HTR-8/SVneo (cell line): Measurements from ENCODE around the gene GABRB2.
"Not testable (repeated sequence)": the region's sequence is repeated elsewhere in the genome, so short reads cannot be mapped to it uniquely, and the experiment has no call there.

Source experiments
- DNase-seq: peaks from one replicate; pipeline ENCODE4 v3.0.0; 2011; ENCODE audit warnings: low spot score, mixed read lengths; ENCODE audit not compliant: insufficient read length
- FAIRE-seq: peaks from 2 replicates; lab custom pipeline; 2011; peaks lifted over from hg19 to GRCh38; lab: Jason Lieb, UNC

GABRB2 gene

GRCh38 chr5:161546470-161547301, at the start of gene GABRB2:
TSS of gene GABRB2 (minus strand) at chr5:161546725. CDS start at chr5:161546643, 82 bp downstream.
- no peak for FAIRE-seq
- DNase-seq = no peak

GRCh38 chr5:161585798-161586197, 39.3 kb upstream of the GABRB2 start:
- no peak for FAIRE-seq
- DNase-seq = no peak

- DNase-seq = no peak
- no peak for FAIRE-seq
These were observed 34.1 kb upstream of the GABRB2 start for GRCh38 chr5:161580621-161581020.

GRCh38 chr5:161572914-161573313, 26.4 kb upstream of the GABRB2 start:
- DNase-seq = no peak
- FAIRE-seq = no peak

- FAIRE-seq (no peak), DNase-seq (no peak)
These were observed 19.6 kb upstream of the GABRB2 start for GRCh38 chr5:161566081-161566480.

- no peak for FAIRE-seq
- no peak for DNase-seq
These were observed 15.9 kb upstream of the GABRB2 start for GRCh38 chr5:161562446-161562845.

- FAIRE-seq (no peak), DNase-seq (no peak)
These were observed 2.6 kb upstream of the GABRB2 start for GRCh38 chr5:161549106-161549505.

GRCh38 chr5:161548487-161549094, 2.1 kb upstream of the GABRB2 start:
- FAIRE-seq = no peak
- no peak for DNase-seq

GRCh38 chr5:161547738-161548486, 1.4 kb upstream of the GABRB2 start:
- FAIRE-seq = no peak
- DNase-seq = no peak

- FAIRE-seq = no peak
These were observed 847 bp upstream of the GABRB2 start for GRCh38 chr5:161547406-161547737.

GRCh38 chr5:161546095-161546469, 443 bp downstream of the GABRB2 start:
- DNase-seq (no peak), FAIRE-seq (no peak)

More at GRCh38 chr5:161547406-161547737, 847 bp upstream of the GABRB2 start:
- DNase-seq = no peak

- DNase-seq (no peak), FAIRE-seq (no peak)
These were observed 1.0 kb downstream of the GABRB2 start for GRCh38 chr5:161545344-161546094.

GRCh38 chr5:161544350-161544765, 2.2 kb downstream of the GABRB2 start:
- FAIRE-seq = no peak
- no peak for DNase-seq

- DNase-seq = no peak
- no peak for FAIRE-seq
These were observed 7.5 kb downstream of the GABRB2 start for GRCh38 chr5:161539016-161539415.

GRCh38 chr5:161535762-161536161, 10.8 kb downstream of the GABRB2 start:
- DNase-seq (no peak), FAIRE-seq (no peak)

GRCh38 chr5:161530700-161531099, 15.8 kb downstream of the GABRB2 start:
- FAIRE-seq (no peak), DNase-seq (no peak)

GRCh38 chr5:161513942-161514341, 32.6 kb downstream of the GABRB2 start:
- no peak for DNase-seq
- no peak for FAIRE-seq

- DNase-seq (no peak), FAIRE-seq (no peak)
These were observed 38.9 kb downstream of the GABRB2 start for GRCh38 chr5:161507591-161507990.

- DNase-seq, FAIRE-seq: not testable (repeated sequence)
These were observed 41.4 kb downstream of the GABRB2 start for GRCh38 chr5:161505160-161505559.

GRCh38 chr5:161498531-161498930, 48.0 kb downstream of the GABRB2 start:
- FAIRE-seq (no peak), DNase-seq (no peak)
